Activated CD4-positive, alpha-beta memory T cell treated with anti-CD3 and anti-CD28 coated beads for 36 hours (primary cell): ENCODE measurements around the gene PLA2G5. TPM values are rescaled to one million over a fixed set of nuclear protein-coding genes. Genes with fewer than 3 reads are reported as not detected.
"Not testable (repeated sequence)": the region's sequence is repeated elsewhere in the genome, so short reads cannot be mapped to it uniquely, and the experiment has no call there.

Experiments used
- CTCF ChIA-PET: fragments of 350-600 bp; sonication (Branson Sonifier 250); formaldehyde crosslinking; loops from one replicate; lab custom pipeline; 2021; ENCODE audit warnings: antibody characterized with exemption, inconsistent platforms; lab: Charles Lee
- POLR2A ChIA-PET: fragments of 350-600 bp; sonication (Branson Sonifier 250); formaldehyde crosslinking; loops from one replicate; lab custom pipeline; 2021; ENCODE audit warnings: antibody characterized with exemption; lab: Charles Lee
- DNase-seq: peaks from one replicate; pipeline ENCODE4 v3.0.0-alpha.2; 2020
- H3K27ac Mint-ChIP-seq: one replicate; pipeline ENCODE4 v1.8.0; 2021; ENCODE audit warnings: mixed read lengths
- H3K27me3 Mint-ChIP-seq: one replicate; pipeline ENCODE4 v1.8.0; 2021; ENCODE audit warnings: mixed read lengths
- H3K36me3 Mint-ChIP-seq: one replicate; pipeline ENCODE4 v1.8.0; 2021; ENCODE audit warnings: mixed read lengths
- H3K4me1 Mint-ChIP-seq: one replicate; pipeline ENCODE4 v1.8.0; 2021; ENCODE audit warnings: low read depth, mixed read lengths
- H3K4me3 Mint-ChIP-seq: one replicate; pipeline ENCODE4 v1.8.0; 2021; ENCODE audit warnings: mild to moderate bottlenecking, mixed read lengths
- H3K9me3 Mint-ChIP-seq: one replicate; pipeline ENCODE4 v1.8.0; 2021; ENCODE audit warnings: mixed read lengths
- intact Hi-C: fragments of 100-400 bp; cut with micrococcal nuclease; formaldehyde crosslinking; loops from one replicate; pipeline ENCODE4 v1.15.1; 2023
- total RNA-seq, 2 experiments: library from RNA; stranded (reverse); gene quantifications; one replicate each; pipeline ENCODE4 v1.2.3, GENCODE V29; 2021

PLA2G5 gene
- total RNA-seq, 2 experiments from 2014 or later = not detected

GRCh38 chr1:20126041-20126805 is 56.2 kb downstream of the PLA2G5 start:
- no peak overlapping the region for H3K4me3 Mint-ChIP-seq
- H3K27ac Mint-ChIP-seq = no peak overlapping the region
- no peaks in the 10 kb centered on the region for H3K4me1 Mint-ChIP-seq
- POLR2A ChIA-PET = no interaction called here
- H3K9me3 Mint-ChIP-seq = peaks cover 6% of the 10 kb centered on the region
- peaks cover 11% of the 10 kb centered on the region for H3K27me3 Mint-ChIP-seq
- DNase-seq = no peak
- H3K36me3 Mint-ChIP-seq = no peaks in the 10 kb centered on the region
- intact Hi-C loops = no loop called here
- CTCF ChIA-PET = interaction anchor here (1.0 to 1.1 kb wide), 2 partner anchors 26 to 208 kb away, joined by 3 read pairs; no protein-coding TSS in a partner anchor

- intact Hi-C loops = no loop called here
- H3K9me3 Mint-ChIP-seq = peaks cover 8% of the 10 kb centered on the region
- ChIA-PET CTCF (interaction anchor here (1.0 to 1.1 kb wide), 2 partner anchors 25 to 209 kb away, joined by 3 read pairs; no protein-coding TSS in a partner anchor), POLR2A (no interaction called here)
- H3K4me1 Mint-ChIP-seq = no peaks in the 10 kb centered on the region
- H3K4me3 Mint-ChIP-seq = no peak overlapping the region
- peaks cover 12% of the 10 kb centered on the region for H3K27me3 Mint-ChIP-seq
- H3K27ac Mint-ChIP-seq = no peak overlapping the region
- no peaks in the 10 kb centered on the region for H3K36me3 Mint-ChIP-seq
- DNase-seq = no peak
Measured at GRCh38 chr1:20126806-20127440, 56.9 kb downstream of the PLA2G5 start.

- POLR2A ChIA-PET, H3K27me3 Mint-ChIP-seq, H3K9me3 Mint-ChIP-seq, H3K36me3 Mint-ChIP-seq, DNase-seq, H3K4me3 Mint-ChIP-seq, CTCF ChIA-PET, H3K27ac Mint-ChIP-seq, H3K4me1 Mint-ChIP-seq, intact Hi-C loops: not testable (repeated sequence)
Measured at GRCh38 chr1:20130518-20130917, 60.5 kb downstream of the PLA2G5 start.

- no peak for DNase-seq
- Mint-ChIP-seq H3K9me3 (peaks cover 3% of the 10 kb centered on the region), H3K4me3 (no peak overlapping the region), H3K27me3 (peaks cover 11% of the 10 kb centered on the region), H3K27ac (no peak overlapping the region), H3K4me1 (no peaks in the 10 kb centered on the region), H3K36me3 (no peaks in the 10 kb centered on the region)
- intact Hi-C loops = no loop called here
- ChIA-PET CTCF (no interaction called here), POLR2A (no interaction called here)
Measured at GRCh38 chr1:20134995-20135394, 65.0 kb downstream of the PLA2G5 start.

- ChIA-PET CTCF (no interaction called here), POLR2A (no interaction called here)
- no peak overlapping the region for H3K27ac Mint-ChIP-seq
- H3K4me1 Mint-ChIP-seq = no peaks in the 10 kb centered on the region
- DNase-seq = no peak
- no peak overlapping the region for H3K4me3 Mint-ChIP-seq
- no peaks in the 10 kb centered on the region for H3K36me3 Mint-ChIP-seq
- H3K27me3 Mint-ChIP-seq = peaks cover 11% of the 10 kb centered on the region
- intact Hi-C loops = no loop called here
- H3K9me3 Mint-ChIP-seq = peaks cover 2% of the 10 kb centered on the region
Measured at GRCh38 chr1:20136249-20136648, 66.3 kb downstream of the PLA2G5 start.

GRCh38 chr1:20137055-20137454 is 67.1 kb downstream of the PLA2G5 start:
- intact Hi-C loops = no loop called here
- no peaks in the 10 kb centered on the region for H3K36me3 Mint-ChIP-seq
- no peak overlapping the region for H3K4me3 Mint-ChIP-seq
- H3K27me3 Mint-ChIP-seq = peaks cover 9% of the 10 kb centered on the region
- CTCF ChIA-PET = no interaction called here
- no peaks in the 10 kb centered on the region for H3K4me1 Mint-ChIP-seq
- no peak for DNase-seq
- no peak overlapping the region for H3K27ac Mint-ChIP-seq
- POLR2A ChIA-PET = no interaction called here
- H3K9me3 Mint-ChIP-seq = no peaks in the 10 kb centered on the region

GRCh38 chr1:20137604-20138003 is 67.6 kb downstream of the PLA2G5 start:
- Mint-ChIP-seq H3K9me3 (no peaks in the 10 kb centered on the region), H3K27me3 (peaks cover 8% of the 10 kb centered on the region), H3K4me1 (no peaks in the 10 kb centered on the region), H3K36me3 (no peaks in the 10 kb centered on the region), H3K4me3 (no peak overlapping the region), H3K27ac (no peak overlapping the region)
- DNase-seq = no peak
- POLR2A ChIA-PET = no interaction called here
- CTCF ChIA-PET = no interaction called here
- intact Hi-C loops = no loop called here

GRCh38 chr1:20138346-20138745 is 68.4 kb downstream of the PLA2G5 start:
- CTCF ChIA-PET = no interaction called here
- no peak overlapping the region for H3K4me3 Mint-ChIP-seq

GRCh38 chr1:20138961-20139550 is 69.1 kb downstream of the PLA2G5 start, which contains the start of gene PLA2G2F:
Gene PLA2G2F (plus strand): TSS chr1:20139323. CDS start chr1:20139428, 105 bp downstream.
- intact Hi-C loops = no loop called here
- Mint-ChIP-seq H3K4me3 (no peak within 1 kb of the TSS), H3K27ac (no peak within 1 kb of the TSS), H3K4me1 (no peaks in the 10 kb centered on the region), H3K36me3 (no peaks in the 10 kb centered on the region), H3K9me3 (no peaks in the 10 kb centered on the region), H3K27me3 (peaks cover 8% of the 10 kb centered on the region)
- ChIA-PET POLR2A (no interaction called here), CTCF (no interaction called here)
- no peak for DNase-seq

More at GRCh38 chr1:20138346-20138745, 68.4 kb downstream of the PLA2G5 start:
- DNase-seq = no peak
- H3K9me3 Mint-ChIP-seq = no peaks in the 10 kb centered on the region
- no peak overlapping the region for H3K27ac Mint-ChIP-seq
- intact Hi-C loops = no loop called here
- H3K4me1 Mint-ChIP-seq = no peaks in the 10 kb centered on the region
- H3K27me3 Mint-ChIP-seq = peaks cover 8% of the 10 kb centered on the region
- POLR2A ChIA-PET = no interaction called here
- H3K36me3 Mint-ChIP-seq = no peaks in the 10 kb centered on the region

GRCh38 chr1:20139776-20140612 is 70.0 kb downstream of the PLA2G5 start:
- intact Hi-C loops = no loop called here
- Mint-ChIP-seq H3K4me1 (no peaks in the 10 kb centered on the region), H3K4me3 (no peak overlapping the region), H3K9me3 (no peaks in the 10 kb centered on the region), H3K27me3 (peaks cover 8% of the 10 kb centered on the region), H3K36me3 (no peaks in the 10 kb centered on the region), H3K27ac (no peak overlapping the region)
- POLR2A ChIA-PET = no interaction called here
- no peak for DNase-seq
- CTCF ChIA-PET = no interaction called here

GRCh38 chr1:20141001-20141400 is 71.0 kb downstream of the PLA2G5 start:
- H3K4me1 Mint-ChIP-seq = no peaks in the 10 kb centered on the region
- intact Hi-C loops = no loop called here
- H3K27ac Mint-ChIP-seq = no peak overlapping the region
- no peaks in the 10 kb centered on the region for H3K9me3 Mint-ChIP-seq
- H3K4me3 Mint-ChIP-seq = no peak overlapping the region
- ChIA-PET CTCF (no interaction called here), POLR2A (no interaction called here)
- no peak for DNase-seq
- H3K27me3 Mint-ChIP-seq = peaks cover 4% of the 10 kb centered on the region
- H3K36me3 Mint-ChIP-seq = no peaks in the 10 kb centered on the region

GRCh38 chr1:20141466-20141865 is 71.5 kb downstream of the PLA2G5 start:
- POLR2A ChIA-PET = no interaction called here
- Mint-ChIP-seq H3K4me1 (no peaks in the 10 kb centered on the region), H3K27ac (no peak overlapping the region), H3K4me3 (no peak overlapping the region), H3K27me3 (peaks cover 4% of the 10 kb centered on the region), H3K36me3 (no peaks in the 10 kb centered on the region), H3K9me3 (no peaks in the 10 kb centered on the region)
- intact Hi-C loops = no loop called here
- CTCF ChIA-PET = no interaction called here
- no peak for DNase-seq
